ENCODE results near the gene P2RY13. TPM values are rescaled to one million over a fixed set of nuclear protein-coding genes. Genes with fewer than 3 reads are reported as not detected.

The P2RY13 gene
- total RNA-seq, 2 experiments from 2014 or later = not detected

DNA sequence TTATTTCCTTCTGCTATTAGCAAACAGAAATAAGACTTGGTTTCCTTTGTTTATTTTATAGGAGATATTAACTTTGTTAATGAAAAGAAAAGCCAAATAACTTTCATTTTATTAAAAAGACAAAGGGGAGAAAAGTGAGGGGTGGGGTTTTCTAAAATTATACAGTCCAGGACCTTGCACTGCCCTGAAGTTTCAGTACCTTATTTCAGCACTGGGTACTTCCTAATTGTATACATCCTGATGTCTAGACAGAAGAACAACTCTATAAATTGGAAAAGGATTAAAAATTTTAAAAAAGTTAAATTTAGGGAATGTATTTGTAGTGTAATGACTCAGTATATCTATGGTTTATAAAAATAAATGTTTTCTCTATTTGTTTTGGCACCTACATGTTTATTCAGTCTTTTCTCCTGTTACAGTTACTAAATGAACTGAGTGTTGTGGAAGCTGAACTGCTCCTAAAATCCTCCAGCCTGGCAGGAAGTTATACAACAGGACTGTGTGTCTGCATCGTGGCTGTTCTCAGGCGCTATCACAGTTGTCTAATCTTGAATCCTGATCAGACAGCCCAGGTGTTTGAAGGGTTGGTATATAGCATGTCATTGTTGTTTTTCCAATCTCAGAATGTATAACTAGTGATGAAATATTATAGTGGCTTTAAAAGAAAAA lies 27.6 kb upstream of the P2RY13 start:
- intact Hi-C loops (cut with micrococcal nuclease; ENCODE audit: unreplicated experiment) = no loop called here

DNA sequence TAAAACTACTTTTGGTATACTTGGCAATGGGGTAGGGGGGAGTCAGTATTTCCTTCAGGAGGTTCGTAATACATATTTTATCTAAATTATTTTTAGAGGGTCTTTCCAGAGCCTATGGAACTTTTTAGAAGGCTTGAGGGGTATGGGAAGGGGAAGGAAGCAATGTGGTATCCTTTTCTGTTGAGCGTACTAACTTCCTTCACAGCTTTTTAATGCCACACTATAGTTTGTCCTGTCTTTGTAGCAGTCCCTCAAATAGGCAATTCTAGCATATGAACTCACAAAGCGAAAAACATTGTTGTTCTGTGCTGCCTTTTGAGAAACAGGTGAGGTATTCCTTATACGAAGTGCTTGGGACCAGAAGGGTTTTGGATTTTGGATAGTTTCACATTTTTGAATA lies 22.3 kb upstream of the P2RY13 start:
- intact Hi-C loops (cut with micrococcal nuclease; ENCODE audit: unreplicated experiment) = no loop called here
- Histone ChIP-seq H3K79me2 (ENCODE audit: insufficient read depth, low read depth, low read length) (no peaks in the 10 kb centered on the region), H3K36me3 (ENCODE audit: insufficient read depth, low read length) (0 out of 2 replicates have a peak, but pooled peaks cover 4% of the 10 kb centered on the region), H3K27ac (ENCODE audit: low read depth, low read length, poor library complexity, severe bottlenecking) (no peak overlapping the region), H4K20me1 (ENCODE audit: insufficient read depth, low read length) (no peaks in the 10 kb centered on the region), H2AFZ (ENCODE audit: low read length) (no peak overlapping the region), H3K4me2 (ENCODE audit: low read length) (no peak overlapping the region), H3K9me3 (ENCODE audit: low read length) (no peaks in the 10 kb centered on the region), H3K4me3 (ENCODE audit: low read depth, low read length, poor library complexity, severe bottlenecking) (no peak overlapping the region), H3K4me1 (ENCODE audit: insufficient read depth, low read length, poor library complexity, severe bottlenecking) (no peaks in the 10 kb centered on the region), H3K9me2 (ENCODE audit: insufficient read depth, low read length) (no peaks in the 10 kb centered on the region)
- BruUV-seq (replicated peaks) = no TSS peak
- TF ChIP-seq, protein P1, sequence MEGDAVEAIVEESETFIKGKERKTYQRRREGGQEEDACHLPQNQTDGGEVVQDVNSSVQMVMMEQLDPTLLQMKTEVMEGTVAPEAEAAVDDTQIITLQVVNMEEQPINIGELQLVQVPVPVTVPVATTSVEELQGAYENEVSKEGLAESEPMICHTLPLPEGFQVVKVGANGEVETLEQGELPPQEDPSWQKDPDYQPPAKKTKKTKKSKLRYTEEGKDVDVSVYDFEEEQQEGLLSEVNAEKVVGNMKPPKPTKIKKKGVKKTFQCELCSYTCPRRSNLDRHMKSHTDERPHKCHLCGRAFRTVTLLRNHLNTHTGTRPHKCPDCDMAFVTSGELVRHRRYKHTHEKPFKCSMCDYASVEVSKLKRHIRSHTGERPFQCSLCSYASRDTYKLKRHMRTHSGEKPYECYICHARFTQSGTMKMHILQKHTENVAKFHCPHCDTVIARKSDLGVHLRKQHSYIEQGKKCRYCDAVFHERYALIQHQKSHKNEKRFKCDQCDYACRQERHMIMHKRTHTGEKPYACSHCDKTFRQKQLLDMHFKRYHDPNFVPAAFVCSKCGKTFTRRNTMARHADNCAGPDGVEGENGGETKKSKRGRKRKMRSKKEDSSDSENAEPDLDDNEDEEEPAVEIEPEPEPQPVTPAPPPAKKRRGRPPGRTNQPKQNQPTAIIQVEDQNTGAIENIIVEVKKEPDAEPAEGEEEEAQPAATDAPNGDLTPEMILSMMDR (conservative IDR thresholded peaks at IDR 0.05; ENCODE audit: low read length) = no peak
- TF ChIP-seq EZH2phosphoT487 (IDR thresholded peaks at IDR 0.05; ENCODE audit: borderline replicate concordance, low read depth, low read length) = no peak
- no peak for DNase-seq (ENCODE audit: low spot score)
- ChIA-PET POLR2A (no interaction called here), CTCF (ENCODE audit: unreplicated experiment) (no interaction called here)

More for the DNA sequence above, 27.6 kb upstream of the P2RY13 start:
- Histone ChIP-seq H3K79me2 (ENCODE audit: insufficient read depth, low read depth, low read length) (no peaks in the 10 kb centered on the region), H3K9me3 (ENCODE audit: low read length) (no peaks in the 10 kb centered on the region), H3K4me1 (ENCODE audit: insufficient read depth, low read length, poor library complexity, severe bottlenecking) (no peaks in the 10 kb centered on the region), H3K4me2 (ENCODE audit: low read length) (no peak overlapping the region), H2AFZ (ENCODE audit: low read length) (no peak overlapping the region), H4K20me1 (ENCODE audit: insufficient read depth, low read length) (no peaks in the 10 kb centered on the region; the same call in 1 of the 2 replicates), H3K9me2 (ENCODE audit: insufficient read depth, low read length) (no peaks in the 10 kb centered on the region), H3K27ac (ENCODE audit: low read depth, low read length, poor library complexity, severe bottlenecking) (no peak overlapping the region), H3K4me3 (ENCODE audit: low read depth, low read length, poor library complexity, severe bottlenecking) (no peak overlapping the region), H3K36me3 (ENCODE audit: insufficient read depth, low read length) (peaks cover 10% of the 10 kb centered on the region; the same call in 1 of the 2 replicates)
- DNase-seq (ENCODE audit: low spot score) = no peak
- TF ChIP-seq EZH2phosphoT487 (IDR thresholded peaks at IDR 0.05; ENCODE audit: borderline replicate concordance, low read depth, low read length) = no peak
- TF ChIP-seq, protein P1 (conservative IDR thresholded peaks at IDR 0.05; ENCODE audit: low read length) = no peak
- no TSS peak for BruUV-seq (replicated peaks)
- ChIA-PET CTCF (ENCODE audit: unreplicated experiment) (no interaction called here), POLR2A (interaction anchor here (1.1 to 1.3 kb wide), 2 partner anchors 10 to 89 kb away, joined by 3 to 4 read pairs; no protein-coding TSS in a partner anchor)

- no peak overlapping the region for H3K4me2 ChIP-seq (ENCODE audit: low read length)
- TF ChIP-seq, protein P1 (conservative IDR thresholded peaks at IDR 0.05; ENCODE audit: low read length) = no peak
- no peak for TF ChIP-seq EZH2phosphoT487 (IDR thresholded peaks at IDR 0.05; ENCODE audit: borderline replicate concordance, low read depth, low read length)
- H3K9me3 ChIP-seq (ENCODE audit: low read length) = no peaks in the 10 kb centered on the region
- DNase-seq (ENCODE audit: low spot score) = no peak
- H3K9me2 ChIP-seq (ENCODE audit: insufficient read depth, low read length) = no peaks in the 10 kb centered on the region
- H3K4me1 ChIP-seq (ENCODE audit: insufficient read depth, low read length, poor library complexity, severe bottlenecking) = no peaks in the 10 kb centered on the region
- 0 out of 2 replicates have a peak, but pooled peaks cover 4% of the 10 kb centered on the region for H3K36me3 ChIP-seq (ENCODE audit: insufficient read depth, low read length)
- intact Hi-C loops (cut with micrococcal nuclease; ENCODE audit: unreplicated experiment) = no loop called here
- H2AFZ ChIP-seq (ENCODE audit: low read length) = no peak overlapping the region
- ChIA-PET POLR2A (no interaction called here), CTCF (ENCODE audit: unreplicated experiment) (no interaction called here)
- BruUV-seq (replicated peaks) = no TSS peak
- H3K4me3 ChIP-seq (ENCODE audit: low read depth, low read length, poor library complexity, severe bottlenecking) = no peak overlapping the region
- H3K27ac ChIP-seq (ENCODE audit: low read depth, low read length, poor library complexity, severe bottlenecking) = no peak overlapping the region
- H4K20me1 ChIP-seq (ENCODE audit: insufficient read depth, low read length) = no peaks in the 10 kb centered on the region
- H3K79me2 ChIP-seq (ENCODE audit: insufficient read depth, low read depth, low read length) = no peaks in the 10 kb centered on the region
Observed at GRCh38 chr3:151351219-151351618, 21.9 kb upstream of the P2RY13 start.
